H1 (cell line): Measurements from ENCODE around the gene FBXO21.

Experiments used
- CTCF ChIP-seq, 3 experiments: IDR thresholded peaks; 1 replicate in 2 of 3; 2 replicates in 1 of 3; pipeline versions ENCODE4 v1.5.1 to v1.6.1; 2011; ENCODE audit warnings: low read length in 3 of 3, mild to moderate bottlenecking in 3 of 3, inconsistent platforms in 2 of 3, low read depth in 1 of 3, moderate library complexity in 1 of 3; ENCODE audit not compliant: insufficient read depth in 1 of 3; ENCODE audit errors: control extremely low read depth in 1 of 3
- POLR2AphosphoS5 ChIP-seq: IDR thresholded peaks from 2 replicates; pipeline ENCODE4 v1.6.1; 2011; ENCODE audit warnings: low read depth, low read length
- RXRA ChIP-seq: IDR thresholded peaks from 2 replicates; pipeline ENCODE4 v1.6.1; 2011; ENCODE audit warnings: low read depth, mild to moderate bottlenecking, low read length, moderate library complexity; ENCODE audit not compliant: insufficient read depth
- SP2 ChIP-seq: IDR thresholded peaks from 2 replicates; pipeline ENCODE4 v1.6.1; 2012; ENCODE audit warnings: mild to moderate bottlenecking, low read length, inconsistent platforms
- TAF7 ChIP-seq: optimal IDR thresholded peaks from 2 replicates; pipeline ENCODE3; 2011; ENCODE audit warnings: low read depth, mild to moderate bottlenecking, inconsistent platforms, low read length, moderate library complexity, borderline replicate concordance
- YY1 ChIP-seq: IDR thresholded peaks from 2 replicates; pipeline ENCODE4 v1.6.1; 2011; ENCODE audit warnings: low read depth, mild to moderate bottlenecking, low read length

GRCh38 chr12:117148642-117149041, 41.6 kb downstream of the FBXO21 start:
- TF ChIP-seq RXRA (no peak), POLR2AphosphoS5 (no peak), CTCF (IDR thresholded peaks at IDR 0.05; ENCODE audit: control extremely low read depth in 1 of 3, insufficient read depth in 1 of 3, low read depth in 1 of 3, low read length in 3 of 3) (no peak), YY1 (no peak), TAF7 (no peak), SP2 (no peak)
